PC-3 (cell line): ENCODE data around the gene AGTRAP.

Experiments
- CTCF ChIP-seq: fragments of 300-600 bp; sonication (generic); conservative IDR thresholded peaks from 2 replicates; pipeline ENCODE4 v1.5.1; 2017; ENCODE audit warnings: antibody characterized with exemption, low read depth, mild to moderate bottlenecking, low read length
- EZH2 ChIP-seq: fragments of 300-600 bp; sonication (generic); IDR thresholded peaks from one replicate; pipeline ENCODE4 v1.6.1; 2017; ENCODE audit warnings: antibody characterized with exemption, mild to moderate bottlenecking, low read length; ENCODE audit not compliant: unreplicated experiment
- EZH2phosphoT487 ChIP-seq: fragments of 300-600 bp; sonication (generic); IDR thresholded peaks from 2 replicates; pipeline ENCODE4 v1.6.1; 2018; ENCODE audit warnings: mild to moderate bottlenecking, antibody characterized with exemption, low read length, borderline replicate concordance

DNA sequence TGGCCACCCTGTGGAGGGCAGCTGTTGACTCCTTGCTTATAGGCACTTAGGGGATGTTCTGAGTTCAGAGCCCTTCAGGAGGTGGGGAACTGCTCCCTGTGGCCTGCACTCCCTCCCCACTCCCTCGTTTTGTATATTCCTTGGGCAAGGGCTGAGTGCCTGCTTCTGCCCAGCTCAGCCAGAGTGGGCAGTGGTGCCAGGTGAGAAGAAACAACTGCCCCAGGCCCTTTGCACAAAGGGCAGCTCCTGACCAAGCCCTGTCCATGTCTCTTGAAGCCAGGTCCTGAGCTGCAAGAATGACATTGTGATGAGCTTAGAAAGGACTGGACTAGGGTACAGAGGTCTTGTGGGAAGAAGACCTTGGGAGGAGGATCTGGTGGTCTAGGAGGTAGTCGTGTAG is 2.2 kb downstream of the AGTRAP start:
- no peak for TF ChIP-seq CTCF
- TF ChIP-seq EZH2: no peak
- TF ChIP-seq EZH2phosphoT487: no peak
